HepG2 (cell line): Measurements from ENCODE around the gene PAQR7. TPM values are rescaled to one million over a fixed set of nuclear protein-coding genes. Genes with fewer than 3 reads are reported as not detected.

Experiments used
- ATAC-seq: fragments of 200-7000 bp; cut with Tn5 transposase; 3 replicates; pipeline ENCODE4 v1.9.1; 2020; ENCODE audit warnings: mild to moderate bottlenecking, moderate library complexity
- BruUV-seq: library from RNA; stranded (reverse); fragments of 400-500 nt; replicated peaks from 2 replicates; lab custom pipeline; 2021; lab: Mats Ljungman, UMichigan
- CTCF ChIA-PET: fragments of 300-600 bp; formaldehyde crosslinking; extraction: SDS; loops from one replicate; lab custom pipeline; 2021; ENCODE audit warnings: low total read pairs, inconsistent platforms, low intra/inter-chr PET ratio; lab: Yijun Ruan, JAX
- POLR2A ChIA-PET: fragments of 350-600 bp; sonication (Branson Sonifier 250); formaldehyde crosslinking; loops from one replicate; lab custom pipeline; 2020; ENCODE audit warnings: antibody characterized with exemption, inconsistent platforms; lab: Yijun Ruan, JAX
- DNase-seq: peaks from one replicate; pipeline ENCODE4 v3.0.0-alpha.2; 2015; ENCODE audit warnings: low spot score
- FAIRE-seq: peaks from 3 replicates; lab custom pipeline; 2011; peaks lifted over from hg19 to GRCh38; lab: Jason Lieb, UNC
- H2AFZ ChIP-seq: one replicate; pipeline ENCODE4 v1.6.1; 2011; ENCODE audit warnings: low read length, inconsistent platforms
- H3K27ac ChIP-seq: fragments of 300-600 bp; 3 replicates; pipeline ENCODE4 v1.8.0; 2011; ENCODE audit warnings: mixed run types, mild to moderate bottlenecking, mixed read lengths, low read length, inconsistent platforms; ENCODE audit not compliant: insufficient read depth; ENCODE audit errors: extremely low read length
- H3K27me3 ChIP-seq, 2 experiments: fragments of 200-600 bp in 1 of 2; 2 replicates in 1 of 2; 3 replicates in 1 of 2; pipeline versions ENCODE4 v1.6.0 to v1.8.0; 2011; ENCODE audit warnings: low read length in 2 of 2, mild to moderate bottlenecking in 2 of 2, moderate library complexity in 2 of 2, inconsistent platforms in 1 of 2; ENCODE audit not compliant: insufficient read depth in 2 of 2, control insufficient read depth in 1 of 2
- H3K36me3 ChIP-seq, 2 experiments: fragments of 200-600 bp in 1 of 2; replicated peaks in 1 of 2; 2 replicates in 1 of 2; 3 replicates in 1 of 2; pipeline versions ENCODE4 v1.5.1 to v1.8.0; 2011; ENCODE audit warnings: low read length in 2 of 2, inconsistent platforms in 1 of 2; ENCODE audit not compliant: insufficient read depth in 2 of 2, control insufficient read depth in 1 of 2
- H3K4me1 ChIP-seq: 2 replicates; pipeline ENCODE4 v1.5.1; 2012; ENCODE audit warnings: low read length, inconsistent platforms; ENCODE audit not compliant: insufficient read depth
- H3K4me2 ChIP-seq: 2 replicates; pipeline ENCODE4 v1.6.0; 2011; ENCODE audit warnings: low read depth, low read length, inconsistent platforms
- H3K4me3 ChIP-seq, 3 experiments: fragments of 200-600 bp in 1 of 3; sonication (generic), shearing (Covaris generic) in 1 of 3; replicated peaks in 1 of 3; 2 replicates each; pipeline ENCODE4 v1.5.1; 2011 to 2016; ENCODE audit warnings: low read length in 3 of 3, inconsistent platforms in 2 of 3, low read depth in 2 of 3, mild to moderate bottlenecking in 2 of 3, control low read depth in 1 of 3, mixed read lengths in 1 of 3; ENCODE audit not compliant: insufficient read depth in 1 of 3
- H3K79me2 ChIP-seq: one replicate; pipeline ENCODE4 v1.6.1; 2011; ENCODE audit warnings: low read length, inconsistent platforms; ENCODE audit not compliant: insufficient read depth
- H3K9ac ChIP-seq: 2 replicates; pipeline ENCODE4 v1.6.0; 2011; ENCODE audit warnings: mild to moderate bottlenecking, low read depth, low read length, inconsistent platforms; ENCODE audit not compliant: insufficient read depth
- H3K9me3 ChIP-seq: 2 replicates; pipeline ENCODE4 v1.5.1; 2012; ENCODE audit warnings: mild to moderate bottlenecking, low read length
- H4K20me1 ChIP-seq: 2 replicates; pipeline ENCODE4 v1.6.0; 2011; ENCODE audit warnings: inconsistent platforms, mild to moderate bottlenecking, low read length, moderate library complexity; ENCODE audit not compliant: insufficient read depth
- EZH2 ChIP-seq: conservative IDR thresholded peaks from 2 replicates; pipeline ENCODE4 v1.6.1; 2012; ENCODE audit warnings: mild to moderate bottlenecking, low read depth, low read length, moderate library complexity
- FOXK2 ChIP-seq: fragments of 450-650 bp; IDR thresholded peaks from 2 replicates; pipeline ENCODE4 v1.6.1; 2016
- GATAD1 ChIP-seq: IDR thresholded peaks from 2 replicates; pipeline ENCODE4 v1.6.1; 2016; ENCODE audit warnings: missing genetic modification reagents, missing compliant biosample characterization
- MBD4 ChIP-seq: IDR thresholded peaks from 2 replicates; pipeline ENCODE4 v1.6.1; 2012; ENCODE audit warnings: low read length, inconsistent platforms, borderline replicate concordance
- SRSF4 ChIP-seq: fragments of 200-400 bp; formaldehyde crosslinking; IDR thresholded peaks from one replicate; pipeline ENCODE4 v1.6.1; 2018; ENCODE audit warnings: mild to moderate bottlenecking, low read depth, low read length, moderate library complexity; ENCODE audit not compliant: poor library complexity, severe bottlenecking
- SRSF9 ChIP-seq: fragments of 200-400 bp; formaldehyde crosslinking; IDR thresholded peaks from 2 replicates; pipeline ENCODE4 v1.6.1; 2018; ENCODE audit warnings: borderline replicate concordance, mild to moderate bottlenecking, low read depth, low read length; ENCODE audit not compliant: insufficient read depth, poor library complexity, severe bottlenecking
- ZIK1 ChIP-seq: sonication (generic); formaldehyde crosslinking; IDR thresholded peaks from 2 replicates; pipeline ENCODE4 v1.5.0; 2020; ENCODE audit warnings: mild to moderate bottlenecking, low read depth, missing genetic modification reagents, borderline replicate concordance
- ZNF781 ChIP-seq: sonication (generic); formaldehyde crosslinking; IDR thresholded peaks from 2 replicates; pipeline ENCODE4 v1.5.1; 2020; ENCODE audit warnings: borderline replicate concordance, mild to moderate bottlenecking, missing genetic modification reagents; ENCODE audit errors: not compliant biosample characterization
- WGBS: methylation state at CpG from one replicate; pipeline ENCODE4 v1.1.6; 2017; ENCODE audit warnings: low lambda C conversion rate; 5-methylcytosine and 5-hydroxymethylcytosine counted together
- in situ Hi-C: cut with HindIII; loops from 2 replicates; pipeline ENCODE4 v1.10.0; 2017; ENCODE audit warnings: low pct_unique_long_range_greater_than_20kb; ENCODE audit not compliant: extremely low pct_ligation_motif_present
- intact Hi-C: fragments of 100-400 bp; cut with micrococcal nuclease; formaldehyde crosslinking; loops from one replicate; pipeline ENCODE4 v1.10.0; 2022; ENCODE audit not compliant: unreplicated experiment
- polyA plus RNA-seq, 8 experiments: library from polyadenylated mRNA; depleted of rRNA in 3 of 8; stranded (reverse) in 7 of 8; unstranded in 1 of 8; fragments of >200 nt; fragmentation: Illumina TruSeq in 4 of 8; extraction: Trizol in 4 of 8; gene quantifications; 2 replicates each; pipeline versions ENCODE4 v1.2.1 to v1.2.3, GENCODE V29; 2011 to 2016; ENCODE audit warnings: low read depth in 4 of 8, missing spikeins in 1 of 8, mixed read lengths in 1 of 8; ENCODE audit not compliant: insufficient read depth in 1 of 8
- total RNA-seq, 5 experiments: library from RNA; depleted of rRNA; stranded (reverse); fragments of >200 nt; fragmentation: Illumina TruSeq; extraction: Trizol; gene quantifications; 2 replicates each; pipeline ENCODE4 v1.2.3, GENCODE V29; 2016; ENCODE audit warnings: low read depth in 1 of 5
- TF ChIP-seq, protein P1 (sequence below): sonication (generic); formaldehyde crosslinking; IDR thresholded peaks from 2 replicates; pipeline ENCODE4 v1.5.1; 2020; ENCODE audit warnings: missing genetic modification reagents, mild to moderate bottlenecking, borderline replicate concordance
- TF ChIP-seq, protein P2 (sequence below): IDR thresholded peaks from 2 replicates; pipeline ENCODE4 v1.6.1; 2016; ENCODE audit warnings: missing genetic modification reagents, missing compliant biosample characterization
- TF ChIP-seq, protein P3 (sequence below): sonication (generic); formaldehyde crosslinking; IDR thresholded peaks from 2 replicates; pipeline ENCODE4 v1.8.0; 2022; ENCODE audit warnings: mild to moderate bottlenecking, missing genetic modification reagents; ENCODE audit not compliant: insufficient replicate concordance
- TF ChIP-seq, protein P4 (sequence below): sonication (generic); formaldehyde crosslinking; IDR thresholded peaks from 2 replicates; pipeline ENCODE4 v1.5.0; 2020; ENCODE audit warnings: mild to moderate bottlenecking, missing genetic modification reagents, borderline replicate concordance

Gene PAQR7
- total and polyA plus RNA-seq, 2 of the 13 experiments (the other 11 are each of a cell fraction or from before 2014, with no cell fraction given), result 13.2 to 16.6 TPM

DNA sequence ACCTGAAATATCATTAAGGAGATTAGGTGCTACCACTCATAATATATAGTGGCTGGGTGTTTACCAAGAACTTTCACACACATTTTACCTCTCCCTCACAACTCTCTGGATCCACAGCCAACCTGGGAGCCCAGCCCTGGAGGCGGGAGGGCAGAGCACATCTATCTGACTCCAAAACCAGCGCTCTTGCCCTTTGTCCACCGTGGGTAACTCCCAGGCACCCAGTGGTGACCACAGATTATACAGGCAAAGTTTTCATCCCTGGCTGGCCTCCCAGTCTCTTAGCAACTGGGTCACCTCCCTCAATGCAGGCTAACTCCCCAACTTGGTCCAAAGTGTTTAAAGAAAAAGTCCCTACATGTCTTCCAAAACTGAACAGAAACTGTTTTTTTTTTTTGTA is 2.4 kb downstream of the PAQR7 start:
- H3K4me3 ChIP-seq, result no peak overlapping the region
- in situ Hi-C loops, result no loop called here
- peak; percentile 8; the same call in 1 of the 3 replicates for ATAC-seq
- no peak for TF ChIP-seq ZIK1 (CRISPR knock-in tag)
- TF ChIP-seq, protein P1, sequence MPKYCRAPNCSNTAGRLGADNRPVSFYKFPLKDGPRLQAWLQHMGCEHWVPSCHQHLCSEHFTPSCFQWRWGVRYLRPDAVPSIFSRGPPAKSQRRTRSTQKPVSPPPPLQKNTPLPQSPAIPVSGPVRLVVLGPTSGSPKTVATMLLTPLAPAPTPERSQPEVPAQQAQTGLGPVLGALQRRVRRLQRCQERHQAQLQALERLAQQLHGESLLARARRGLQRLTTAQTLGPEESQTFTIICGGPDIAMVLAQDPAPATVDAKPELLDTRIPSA, result no peak
- TF ChIP-seq MBD4, result no peak
- TF ChIP-seq, protein P2, sequence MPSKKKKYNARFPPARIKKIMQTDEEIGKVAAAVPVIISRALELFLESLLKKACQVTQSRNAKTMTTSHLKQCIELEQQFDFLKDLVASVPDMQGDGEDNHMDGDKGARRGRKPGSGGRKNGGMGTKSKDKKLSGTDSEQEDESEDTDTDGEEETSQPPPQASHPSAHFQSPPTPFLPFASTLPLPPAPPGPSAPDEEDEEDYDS (CRISPR knock-in tag), result no peak
- TF ChIP-seq, protein P3, sequence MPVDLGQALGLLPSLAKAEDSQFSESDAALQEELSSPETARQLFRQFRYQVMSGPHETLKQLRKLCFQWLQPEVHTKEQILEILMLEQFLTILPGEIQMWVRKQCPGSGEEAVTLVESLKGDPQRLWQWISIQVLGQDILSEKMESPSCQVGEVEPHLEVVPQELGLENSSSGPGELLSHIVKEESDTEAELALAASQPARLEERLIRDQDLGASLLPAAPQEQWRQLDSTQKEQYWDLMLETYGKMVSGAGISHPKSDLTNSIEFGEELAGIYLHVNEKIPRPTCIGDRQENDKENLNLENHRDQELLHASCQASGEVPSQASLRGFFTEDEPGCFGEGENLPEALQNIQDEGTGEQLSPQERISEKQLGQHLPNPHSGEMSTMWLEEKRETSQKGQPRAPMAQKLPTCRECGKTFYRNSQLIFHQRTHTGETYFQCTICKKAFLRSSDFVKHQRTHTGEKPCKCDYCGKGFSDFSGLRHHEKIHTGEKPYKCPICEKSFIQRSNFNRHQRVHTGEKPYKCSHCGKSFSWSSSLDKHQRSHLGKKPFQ, result no peak
- no peak for TF ChIP-seq EZH2
- TF ChIP-seq GATAD1 (CRISPR knock-in tag), result no peak
- no peak for TF ChIP-seq SRSF9
- TF ChIP-seq ZNF781 (CRISPR knock-in tag), result no peak
- TF ChIP-seq FOXK2, result no peak
- no peak for TF ChIP-seq SRSF4
- TF ChIP-seq, protein P4, sequence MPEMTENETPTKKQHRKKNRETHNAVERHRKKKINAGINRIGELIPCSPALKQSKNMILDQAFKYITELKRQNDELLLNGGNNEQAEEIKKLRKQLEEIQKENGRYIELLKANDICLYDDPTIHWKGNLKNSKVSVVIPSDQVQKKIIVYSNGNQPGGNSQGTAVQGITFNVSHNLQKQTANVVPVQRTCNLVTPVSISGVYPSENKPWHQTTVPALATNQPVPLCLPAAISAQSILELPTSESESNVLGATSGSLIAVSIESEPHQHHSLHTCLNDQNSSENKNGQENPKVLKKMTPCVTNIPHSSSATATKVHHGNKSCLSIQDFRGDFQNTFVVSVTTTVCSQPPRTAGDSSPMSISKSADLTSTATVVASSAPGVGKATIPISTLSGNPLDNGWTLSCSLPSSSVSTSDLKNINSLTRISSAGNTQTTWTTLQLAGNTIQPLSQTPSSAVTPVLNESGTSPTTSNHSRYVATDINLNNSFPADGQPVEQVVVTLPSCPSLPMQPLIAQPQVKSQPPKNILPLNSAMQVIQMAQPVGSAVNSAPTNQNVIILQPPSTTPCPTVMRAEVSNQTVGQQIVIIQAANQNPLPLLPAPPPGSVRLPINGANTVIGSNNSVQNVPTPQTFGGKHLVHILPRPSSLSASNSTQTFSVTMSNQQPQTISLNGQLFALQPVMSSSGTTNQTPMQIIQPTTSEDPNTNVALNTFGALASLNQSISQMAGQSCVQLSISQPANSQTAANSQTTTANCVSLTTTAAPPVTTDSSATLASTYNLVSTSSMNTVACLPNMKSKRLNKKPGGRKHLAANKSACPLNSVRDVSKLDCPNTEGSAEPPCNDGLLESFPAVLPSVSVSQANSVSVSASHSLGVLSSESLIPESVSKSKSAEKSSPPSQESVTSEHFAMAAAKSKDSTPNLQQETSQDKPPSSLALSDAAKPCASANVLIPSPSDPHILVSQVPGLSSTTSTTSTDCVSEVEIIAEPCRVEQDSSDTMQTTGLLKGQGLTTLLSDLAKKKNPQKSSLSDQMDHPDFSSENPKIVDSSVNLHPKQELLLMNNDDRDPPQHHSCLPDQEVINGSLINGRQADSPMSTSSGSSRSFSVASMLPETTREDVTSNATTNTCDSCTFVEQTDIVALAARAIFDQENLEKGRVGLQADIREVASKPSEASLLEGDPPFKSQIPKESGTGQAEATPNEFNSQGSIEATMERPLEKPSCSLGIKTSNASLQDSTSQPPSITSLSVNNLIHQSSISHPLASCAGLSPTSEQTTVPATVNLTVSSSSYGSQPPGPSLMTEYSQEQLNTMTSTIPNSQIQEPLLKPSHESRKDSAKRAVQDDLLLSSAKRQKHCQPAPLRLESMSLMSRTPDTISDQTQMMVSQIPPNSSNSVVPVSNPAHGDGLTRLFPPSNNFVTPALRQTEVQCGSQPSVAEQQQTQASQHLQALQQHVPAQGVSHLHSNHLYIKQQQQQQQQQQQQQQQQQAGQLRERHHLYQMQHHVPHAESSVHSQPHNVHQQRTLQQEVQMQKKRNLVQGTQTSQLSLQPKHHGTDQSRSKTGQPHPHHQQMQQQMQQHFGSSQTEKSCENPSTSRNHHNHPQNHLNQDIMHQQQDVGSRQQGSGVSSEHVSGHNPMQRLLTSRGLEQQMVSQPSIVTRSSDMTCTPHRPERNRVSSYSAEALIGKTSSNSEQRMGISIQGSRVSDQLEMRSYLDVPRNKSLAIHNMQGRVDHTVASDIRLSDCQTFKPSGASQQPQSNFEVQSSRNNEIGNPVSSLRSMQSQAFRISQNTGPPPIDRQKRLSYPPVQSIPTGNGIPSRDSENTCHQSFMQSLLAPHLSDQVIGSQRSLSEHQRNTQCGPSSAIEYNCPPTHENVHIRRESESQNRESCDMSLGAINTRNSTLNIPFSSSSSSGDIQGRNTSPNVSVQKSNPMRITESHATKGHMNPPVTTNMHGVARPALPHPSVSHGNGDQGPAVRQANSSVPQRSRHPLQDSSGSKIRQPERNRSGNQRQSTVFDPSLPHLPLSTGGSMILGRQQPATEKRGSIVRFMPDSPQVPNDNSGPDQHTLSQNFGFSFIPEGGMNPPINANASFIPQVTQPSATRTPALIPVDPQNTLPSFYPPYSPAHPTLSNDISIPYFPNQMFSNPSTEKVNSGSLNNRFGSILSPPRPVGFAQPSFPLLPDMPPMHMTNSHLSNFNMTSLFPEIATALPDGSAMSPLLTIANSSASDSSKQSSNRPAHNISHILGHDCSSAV (CRISPR knock-in tag), result no peak

More for the DNA sequence above, 2.4 kb downstream of the PAQR7 start:
- POLR2A ChIA-PET, result no interaction called here
- Histone ChIP-seq H4K20me1 (no peaks in the 10 kb centered on the region), H3K27ac (peak overlapping the region; percentile 28), H3K4me2 (peak overlapping the region; percentile 81), H3K9ac (no peak overlapping the region), H3K36me3 (no peaks in the 10 kb centered on the region), H2AFZ (no peak overlapping the region), H3K79me2 (peaks cover 22% of the 10 kb centered on the region), H3K27me3 (no peaks in the 10 kb centered on the region; a peak in 1 of 5 replicates), H3K4me1 (peaks cover 77% of the 10 kb centered on the region), H3K9me3 (no peaks in the 10 kb centered on the region)
- intact Hi-C loops, result no loop called here
- CTCF ChIA-PET, result no interaction called here
- no TSS peak for BruUV-seq
- DNase-seq (peak; percentile 42), FAIRE-seq (peak; percentile 47)
- 50% methylated on average over 3 of the region's 3 CpGs for WGBS
